GM21717 (cell line): Measurements from ENCODE around the gene GOLGA8J.
"Not testable (repeated sequence)": the region's sequence is repeated elsewhere in the genome, so short reads cannot be mapped to it uniquely, and the experiment has no call there.

Source experiments
- ATAC-seq: cut with Tn5 transposase; IDR thresholded peaks from one replicate; pipeline ENCODE4 v1.9.1; 2021; ENCODE audit warnings: mild to moderate bottlenecking, moderate library complexity; ENCODE audit not compliant: unreplicated experiment

GOLGA8J gene

GRCh38 chr15:30072630-30073029 lies 10.1 kb upstream of the GOLGA8J start:
- ATAC-seq: no peak

GRCh38 chr15:30073915-30074314 lies 8.8 kb upstream of the GOLGA8J start:
- no peak for ATAC-seq

- not testable (repeated sequence) for ATAC-seq
These were observed 1.9 kb upstream of the GOLGA8J start for GRCh38 chr15:30080816-30081215.

DNA sequence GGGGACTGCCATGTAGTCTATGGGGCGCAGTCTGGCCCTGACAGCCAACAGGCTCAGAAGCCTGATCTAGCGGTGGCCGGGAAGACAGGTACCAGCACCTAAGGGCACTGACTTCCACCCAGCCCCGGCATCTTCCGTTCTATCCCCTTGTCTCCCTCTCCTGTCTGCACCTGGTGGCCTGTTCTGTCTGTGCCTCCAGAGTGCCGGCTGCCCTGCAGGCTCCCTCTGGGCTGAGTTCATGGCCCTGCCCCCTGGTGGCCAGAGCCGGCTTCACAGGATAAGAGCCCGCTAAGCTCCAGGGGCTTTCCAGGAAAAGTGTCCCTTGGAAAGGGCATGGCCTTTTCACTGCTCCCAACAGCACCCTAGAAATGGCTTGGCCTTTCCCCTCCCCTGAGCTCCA lies 15.1 kb downstream of the GOLGA8J start:
- ATAC-seq: not testable (repeated sequence)

DNA sequence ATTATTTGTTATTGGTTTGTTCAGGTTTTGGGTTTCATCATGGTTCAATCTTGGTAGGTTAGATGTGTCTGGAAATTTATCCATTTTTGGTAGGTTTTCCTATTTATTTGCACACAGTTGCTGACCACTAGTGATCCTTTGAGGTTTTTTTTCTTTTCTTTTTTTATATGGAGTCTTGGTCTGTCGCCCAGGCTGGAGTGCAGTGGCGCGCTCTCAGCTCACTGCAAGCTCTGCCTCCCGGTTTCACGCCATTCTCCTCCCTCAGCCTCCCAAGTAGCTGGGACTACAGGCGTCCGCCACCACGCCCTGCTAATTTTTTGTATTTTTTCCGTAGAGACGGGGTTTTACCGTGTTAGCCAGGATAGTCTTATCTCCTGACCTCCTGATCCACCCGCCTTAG lies 20.1 kb downstream of the GOLGA8J start:
- not testable (repeated sequence) for ATAC-seq

GRCh38 chr15:30103941-30104507 lies 21.3 kb downstream of the GOLGA8J start:
- ATAC-seq: not testable (repeated sequence)

DNA sequence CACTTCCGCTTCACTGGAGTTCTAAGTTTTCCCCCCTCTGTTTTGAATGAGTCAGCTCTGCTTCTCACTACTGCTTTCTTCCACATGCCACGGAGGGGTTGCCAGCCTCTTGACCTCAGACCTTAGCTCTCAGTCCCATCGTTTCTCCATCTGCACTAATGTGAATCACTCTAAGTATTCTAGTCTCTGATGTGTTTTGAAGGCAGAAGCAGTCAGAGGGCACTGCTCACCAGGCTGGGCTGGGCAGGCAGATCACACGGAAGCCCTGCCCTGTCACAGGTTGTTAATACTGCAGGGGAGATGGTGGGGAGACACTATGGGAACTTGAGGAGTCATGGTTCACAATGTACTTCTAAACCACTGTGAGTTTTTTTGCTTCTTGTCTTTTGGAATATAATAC lies 27.8 kb downstream of the GOLGA8J start:
- not testable (repeated sequence) for ATAC-seq

GRCh38 chr15:30130066-30130465 lies 47.3 kb downstream of the GOLGA8J start:
- ATAC-seq: not testable (repeated sequence)

DNA sequence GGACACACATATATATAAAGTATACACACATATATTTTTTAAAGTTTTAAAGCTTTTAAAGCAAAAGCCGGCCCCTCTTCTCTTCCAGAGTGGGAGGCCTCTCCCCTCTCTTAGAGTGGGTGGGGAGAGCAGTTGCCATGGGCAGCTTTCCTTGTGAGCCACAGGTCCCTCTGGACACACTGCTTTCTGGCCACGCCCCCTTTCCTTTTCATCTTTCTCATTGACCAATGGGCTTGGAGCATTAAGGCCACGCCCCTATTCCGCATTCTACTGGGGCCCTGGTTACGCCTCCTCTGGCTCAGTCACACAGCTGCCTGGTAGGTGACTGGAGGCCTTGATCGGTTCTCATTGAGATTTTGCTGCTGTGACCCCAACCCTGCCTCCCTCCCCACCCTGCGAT lies 52.0 kb downstream of the GOLGA8J start, which contains the start of gene GOLGA8T:
TSS of gene GOLGA8T (plus strand) at position 301 of the 400 bp plus-strand sequence. CDS start at position 399, 98 bp downstream.
- not testable (repeated sequence) for ATAC-seq
